HepG2 (cell line): ENCODE data around the gene CASP7. TPM values are rescaled to one million over a fixed set of nuclear protein-coding genes. Genes with fewer than 3 reads are reported as not detected.

Experiments used
- AHR ChIP-seq: IDR thresholded peaks from 2 replicates; pipeline ENCODE4 v1.6.1; 2018; ENCODE audit warnings: missing genetic modification reagents, missing compliant biosample characterization
- BCL6 ChIP-seq: IDR thresholded peaks from 2 replicates; pipeline ENCODE4 v1.6.1; 2016; ENCODE audit warnings: missing genetic modification reagents, missing compliant biosample characterization
- CEBPZ ChIP-seq: IDR thresholded peaks from 2 replicates; pipeline ENCODE4 v1.6.1; 2012; ENCODE audit warnings: low read length, improper control_type of control experiment
- HHEX ChIP-seq: IDR thresholded peaks from 2 replicates; pipeline ENCODE4 v1.6.1; 2016; ENCODE audit warnings: control low read depth
- KDM3A ChIP-seq: IDR thresholded peaks from 2 replicates; pipeline ENCODE4 v1.6.1; 2018; ENCODE audit warnings: low read depth, missing compliant biosample characterization
- MAFG ChIP-seq: sonication (generic); formaldehyde crosslinking; IDR thresholded peaks from 2 replicates; pipeline ENCODE4 v1.5.1; 2020; ENCODE audit warnings: mild to moderate bottlenecking, missing genetic modification reagents
- NR2F6 ChIP-seq, 2 experiments: IDR thresholded peaks; 2 replicates each; pipeline ENCODE4 v1.6.1; 2016; ENCODE audit warnings: antibody characterized with exemption in 1 of 2, mild to moderate bottlenecking in 1 of 2
- PATZ1 ChIP-seq: sonication (generic); formaldehyde crosslinking; IDR thresholded peaks from 2 replicates; pipeline ENCODE4 v1.4.0; 2020; ENCODE audit warnings: missing genetic modification reagents
- RARA ChIP-seq: IDR thresholded peaks from 2 replicates; pipeline ENCODE4 v1.6.1; 2016; ENCODE audit warnings: missing genetic modification reagents, missing compliant biosample characterization
- RFXAP ChIP-seq: sonication (generic); formaldehyde crosslinking; IDR thresholded peaks from 2 replicates; pipeline ENCODE4 v1.4.0; 2020; ENCODE audit warnings: missing genetic modification reagents, borderline replicate concordance
- SOX13 ChIP-seq, 3 experiments: fragments of 450-650 bp in 1 of 3; sonication (generic) in 1 of 3; formaldehyde crosslinking in 1 of 3; IDR thresholded peaks in 2 of 3; conservative IDR thresholded peaks in 1 of 3; 2 replicates each; pipeline versions ENCODE4 v1.5.0 to v1.6.1; 2016 to 2020; ENCODE audit warnings: antibody characterized with exemption in 1 of 3, mild to moderate bottlenecking in 1 of 3, missing compliant biosample characterization in 1 of 3, missing genetic modification reagents in 1 of 3, moderate library complexity in 1 of 3
- TAF1 ChIP-seq: sonication (generic); formaldehyde crosslinking; IDR thresholded peaks from 2 replicates; pipeline ENCODE4 v1.4.0; 2020; ENCODE audit warnings: missing genetic modification reagents
- THAP9 ChIP-seq: sonication (generic); formaldehyde crosslinking; IDR thresholded peaks from 2 replicates; pipeline ENCODE4; 2020; ENCODE audit warnings: missing genetic modification reagents, mild to moderate bottlenecking, borderline replicate concordance
- ZMYM3 ChIP-seq: sonication (generic); formaldehyde crosslinking; IDR thresholded peaks from 2 replicates; pipeline ENCODE4 v1.5.1; 2020; ENCODE audit warnings: mild to moderate bottlenecking, missing genetic modification reagents
- ZNF274 ChIP-seq: sonication (generic); formaldehyde crosslinking; IDR thresholded peaks from 2 replicates; pipeline ENCODE4 v1.5.1; 2020; ENCODE audit warnings: mild to moderate bottlenecking, missing genetic modification reagents
- ZNF280B ChIP-seq: sonication (generic); formaldehyde crosslinking; IDR thresholded peaks from 2 replicates; pipeline ENCODE4 v1.5.0; 2020; ENCODE audit warnings: missing genetic modification reagents, mild to moderate bottlenecking, borderline replicate concordance
- ZNF564 ChIP-seq: sonication (generic); formaldehyde crosslinking; IDR thresholded peaks from 2 replicates; pipeline ENCODE4 v1.8.1; 2023; ENCODE audit warnings: mild to moderate bottlenecking, missing genetic modification reagents
- ZNF713 ChIP-seq: sonication (generic); formaldehyde crosslinking; IDR thresholded peaks from 2 replicates; pipeline ENCODE4 v1.4.0; 2020; ENCODE audit warnings: mild to moderate bottlenecking, missing genetic modification reagents
- ZNF839 ChIP-seq: sonication (generic); formaldehyde crosslinking; IDR thresholded peaks from 2 replicates; pipeline ENCODE4 v1.4.0; 2020; ENCODE audit warnings: missing genetic modification reagents, mild to moderate bottlenecking, borderline replicate concordance
- polyA plus RNA-seq, 8 experiments: library from polyadenylated mRNA; depleted of rRNA in 3 of 8; stranded (reverse) in 7 of 8; unstranded in 1 of 8; fragments of >200 nt; fragmentation: Illumina TruSeq in 4 of 8; extraction: Trizol in 4 of 8; gene quantifications; 2 replicates each; pipeline versions ENCODE4 v1.2.1 to v1.2.3, GENCODE V29; 2011 to 2016; ENCODE audit warnings: low read depth in 4 of 8, missing spikeins in 1 of 8, mixed read lengths in 1 of 8; ENCODE audit not compliant: insufficient read depth in 1 of 8
- total RNA-seq, 5 experiments: library from RNA; depleted of rRNA; stranded (reverse); fragments of >200 nt; fragmentation: Illumina TruSeq; extraction: Trizol; gene quantifications; 2 replicates each; pipeline ENCODE4 v1.2.3, GENCODE V29; 2016; ENCODE audit warnings: low read depth in 1 of 5

The CASP7 gene
- total and polyA plus RNA-seq, 2 of the 13 experiments (the other 11 are each of a cell fraction or from before 2014, with no cell fraction given): 11.9 to 39.3 TPM

GRCh38 chr10:113680190-113681111, 739 bp downstream of the CASP7 start (continued):
- TF ChIP-seq CEBPZ: no peak
- TF ChIP-seq BCL6 (CRISPR knock-in tag): no peak
- TF ChIP-seq PATZ1: no peak
- TF ChIP-seq ZMYM3 (CRISPR knock-in tag): peak; percentile 83
- TF ChIP-seq AHR (CRISPR knock-in tag): 0 out of 2 replicates have a peak, but pooled peaks have one; percentile 43
- TF ChIP-seq TAF1 (CRISPR knock-in tag): no peak
- TF ChIP-seq KDM3A (CRISPR knock-in tag): peak; percentile 8; the same call in 1 of the 2 replicates
- no peak for TF ChIP-seq ZNF280B (CRISPR knock-in tag)
- TF ChIP-seq NR2F6 (IDR thresholded peaks at IDR 0.05): no peak
- TF ChIP-seq NR2F6 (CRISPR knock-in tag; IDR thresholded peaks at IDR 0.05): peak; percentile 37; the same call in 1 of the 2 replicates
- no peak for TF ChIP-seq SOX13 (IDR thresholded peaks at IDR 0.05)
- TF ChIP-seq SOX13 (CRISPR knock-in tag; conservative IDR thresholded peaks at IDR 0.05 in 1 of 2, IDR thresholded peaks at IDR 0.05 in 1 of 2): no peak
- TF ChIP-seq ZNF713: no peak
- no peak for TF ChIP-seq RFXAP (CRISPR knock-in tag)
- TF ChIP-seq MAFG: no peak
- no peak for TF ChIP-seq ZNF564 (CRISPR knock-in tag)
- TF ChIP-seq ZNF274 (CRISPR knock-in tag): no peak
- TF ChIP-seq RARA (CRISPR knock-in tag): peak; percentile 73
- TF ChIP-seq HHEX (CRISPR knock-in tag): no peak
- no peak for TF ChIP-seq THAP9 (CRISPR knock-in tag)
- no peak for TF ChIP-seq ZNF839 (CRISPR knock-in tag)
